Testis (tissue), 2 donors: ENCODE results near the gene LPAR1.

Source experiments
- CTCF ChIP-seq, 3 experiments: fragments of 450-650 bp in 2 of 3; fragments of 200-600 bp in 1 of 3; sonication (generic) in 1 of 3; IDR thresholded peaks; one replicate each; pipeline ENCODE4 v1.5.1; 2016 to 2019; ENCODE audit warnings: antibody characterized with exemption in 3 of 3, mild to moderate bottlenecking in 2 of 3, moderate library complexity in 1 of 3
- POLR2A ChIP-seq: fragments of 450-650 bp; IDR thresholded peaks from one replicate; pipeline ENCODE4 v1.6.1; 2017; ENCODE audit warnings: antibody characterized with exemption, mild to moderate bottlenecking, moderate library complexity

- TF ChIP-seq CTCF (IDR thresholded peaks at IDR 0.05) = no peak
- TF ChIP-seq POLR2A = no peak
Observed at GRCh38 chr9:110919050-110919435, 119.2 kb downstream of the LPAR1 start.
